ENCODE data around the gene EPHA3.

The EPHA3 gene

DNA sequence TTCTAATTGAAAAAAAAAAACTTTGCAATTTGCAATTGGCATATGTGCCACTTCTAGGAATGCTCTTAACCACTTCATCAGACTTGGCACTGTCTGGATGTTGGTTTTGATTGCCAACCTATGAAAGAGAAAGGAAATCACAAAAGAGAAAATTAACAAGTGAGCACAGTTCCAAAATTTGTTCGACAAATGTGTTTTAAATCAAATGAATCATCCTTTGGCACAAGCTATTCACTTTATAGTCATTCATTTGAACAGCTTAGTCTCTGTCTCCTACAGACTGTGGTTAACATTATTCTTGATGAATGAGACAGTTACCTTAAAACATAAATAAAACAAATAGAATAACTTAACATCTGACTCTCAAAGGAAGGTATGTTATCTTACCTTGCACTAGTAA, 265.0 kb downstream of the EPHA3 start:
- DNase-seq: no peak

DNA sequence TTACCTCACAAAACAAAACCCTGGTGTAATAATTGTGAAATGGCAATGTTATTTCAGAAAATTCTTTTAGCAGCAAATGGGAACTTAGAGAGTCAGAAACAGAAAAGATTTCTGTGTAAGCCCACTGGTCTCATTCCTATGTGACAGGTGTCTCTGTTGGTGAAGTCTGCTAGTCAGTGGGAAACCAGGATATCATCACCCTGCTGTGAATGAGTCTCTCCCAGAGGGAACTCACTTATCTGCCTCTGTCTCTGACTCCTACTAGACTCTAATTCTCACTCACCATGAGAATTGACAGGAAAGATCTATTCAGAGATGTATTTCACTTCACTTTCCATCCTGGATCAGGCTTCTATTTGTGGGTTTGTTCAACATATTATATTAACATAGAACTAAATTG, 266.0 kb downstream of the EPHA3 start:
- no peak for DNase-seq

DNA sequence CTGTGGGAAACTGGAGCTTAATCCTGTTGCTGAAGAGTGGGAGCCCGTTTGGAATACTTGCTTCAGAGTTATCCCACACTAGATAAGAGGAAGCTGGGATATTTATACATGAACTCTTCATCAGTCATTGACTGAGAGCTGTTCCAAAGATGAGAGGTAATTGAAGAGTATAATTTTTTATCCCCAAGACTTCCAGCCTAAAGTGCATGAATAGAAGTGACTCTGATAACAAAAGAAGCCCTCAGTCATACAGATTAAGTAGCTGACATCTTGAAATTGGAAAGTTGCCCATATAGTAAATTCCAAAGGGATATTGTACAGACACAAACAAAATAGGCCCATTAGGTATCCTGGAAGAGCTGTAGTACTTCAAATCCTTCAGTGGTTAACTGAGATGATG, 268.0 kb downstream of the EPHA3 start:
- DNase-seq: no peak

DNA sequence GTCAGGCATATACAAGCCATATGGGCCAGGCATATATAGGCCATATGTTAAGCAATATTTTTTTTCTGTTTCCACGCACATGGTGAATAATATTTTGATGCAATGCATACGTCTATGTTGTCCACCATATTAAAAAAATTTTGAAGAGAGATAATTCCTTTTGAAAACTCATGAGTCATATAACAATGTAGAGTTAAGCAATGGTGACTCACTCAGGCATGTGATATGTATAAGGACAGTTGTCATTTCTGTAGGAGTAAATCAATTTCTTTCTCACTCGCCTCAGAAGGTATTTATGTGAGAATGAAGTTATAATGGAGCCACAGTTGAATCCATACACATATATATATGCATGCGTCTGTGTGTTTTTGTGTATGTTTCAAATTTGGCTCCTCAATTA, 272.6 kb downstream of the EPHA3 start:
- DNase-seq: no peak

DNA sequence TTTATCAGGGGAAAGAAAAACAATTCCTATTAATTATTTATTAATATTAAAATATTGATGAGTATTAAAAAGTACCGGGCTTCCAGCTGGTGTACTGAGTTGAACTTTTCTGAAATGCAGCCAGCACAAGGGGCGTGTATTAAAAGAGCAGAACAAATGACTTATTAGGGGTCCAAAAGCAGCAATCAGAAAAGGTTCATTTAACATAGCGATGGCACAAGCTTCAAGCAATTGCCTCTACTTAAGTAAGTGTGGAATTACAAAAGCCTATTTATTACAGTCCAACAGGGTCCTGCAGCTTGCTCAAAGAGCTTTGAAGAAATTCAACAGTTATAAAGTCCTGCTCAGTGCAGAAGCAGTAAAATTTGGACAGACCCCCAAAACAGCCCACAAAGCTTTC, 285.6 kb downstream of the EPHA3 start:
- no peak for DNase-seq

DNA sequence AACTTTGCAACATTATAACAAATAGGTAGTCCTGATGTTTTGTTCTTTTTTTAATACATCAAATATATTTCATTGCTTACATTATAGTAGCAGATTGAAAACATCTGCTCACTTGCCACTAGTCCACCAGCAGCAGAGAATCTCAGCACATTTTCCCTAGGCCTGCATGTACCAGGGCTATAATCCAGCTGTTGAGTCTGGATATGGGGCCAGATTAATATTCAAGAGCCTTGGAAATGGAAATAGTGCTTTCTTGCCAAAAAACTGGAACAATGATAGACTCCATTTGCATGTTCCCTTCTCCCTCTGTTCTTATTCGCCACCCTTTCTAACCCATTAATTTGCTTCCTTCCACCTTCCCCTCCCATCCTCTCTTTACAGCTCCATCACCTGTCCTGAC, 288.0 kb downstream of the EPHA3 start:
- no peak for DNase-seq

DNA sequence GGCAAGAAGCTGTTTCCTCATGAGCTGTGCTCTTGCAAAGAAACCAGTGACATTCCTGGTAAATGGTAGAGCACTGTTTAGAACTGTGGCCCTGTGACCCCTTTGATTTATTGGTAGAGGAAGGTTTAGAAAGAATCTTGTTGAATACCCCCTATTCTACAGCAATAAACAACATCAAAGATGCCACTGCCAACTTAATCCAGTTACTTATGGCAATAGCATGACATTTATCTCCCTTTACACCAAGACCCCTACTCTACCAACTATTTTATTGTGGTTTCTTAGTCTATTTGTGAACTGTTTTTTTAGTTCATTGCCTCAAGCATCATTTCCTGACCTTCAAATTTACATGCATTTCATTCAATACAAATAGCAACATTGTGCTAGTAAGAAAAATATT, 288.6 kb downstream of the EPHA3 start:
- no peak for DNase-seq

DNA sequence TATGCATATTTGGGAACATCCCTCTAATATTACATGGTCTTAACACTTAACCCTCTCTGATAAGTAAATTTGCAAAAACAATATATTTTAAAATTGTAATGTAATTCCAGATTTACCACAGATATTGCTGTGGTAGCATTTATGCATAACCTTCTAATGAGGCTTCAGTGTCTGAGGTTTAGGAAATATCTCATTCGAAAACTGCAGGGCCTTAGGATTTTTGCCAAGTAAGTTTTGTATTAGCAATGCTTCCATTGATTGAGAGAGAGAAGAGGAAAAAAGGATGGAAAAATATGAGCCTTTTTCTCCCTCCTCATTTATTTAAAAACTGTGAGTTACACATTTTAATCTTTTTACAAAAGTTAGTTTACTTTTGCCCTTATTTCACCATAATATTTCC, 294.6 kb downstream of the EPHA3 start:
- DNase-seq: no peak

DNA sequence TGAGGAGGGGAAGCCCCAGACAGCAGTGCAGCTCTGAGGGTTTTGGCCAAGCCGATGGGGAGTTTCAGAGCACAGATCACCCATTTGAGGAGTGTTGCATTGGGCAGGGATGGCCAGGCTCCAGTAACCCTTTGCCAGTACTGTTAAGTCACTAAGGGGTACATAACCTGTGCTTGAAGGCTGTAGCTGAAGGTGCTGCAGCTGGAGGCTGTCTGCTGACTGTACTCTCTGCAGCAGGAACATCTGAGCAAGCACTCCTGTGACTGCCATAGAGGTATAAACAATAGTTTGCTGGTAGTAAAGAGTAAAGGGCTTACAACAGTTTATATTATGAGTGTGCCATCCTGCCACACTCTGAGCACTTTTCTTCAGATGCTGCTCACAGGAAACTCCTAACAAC, 297.8 kb downstream of the EPHA3 start:
- no peak for DNase-seq

DNA sequence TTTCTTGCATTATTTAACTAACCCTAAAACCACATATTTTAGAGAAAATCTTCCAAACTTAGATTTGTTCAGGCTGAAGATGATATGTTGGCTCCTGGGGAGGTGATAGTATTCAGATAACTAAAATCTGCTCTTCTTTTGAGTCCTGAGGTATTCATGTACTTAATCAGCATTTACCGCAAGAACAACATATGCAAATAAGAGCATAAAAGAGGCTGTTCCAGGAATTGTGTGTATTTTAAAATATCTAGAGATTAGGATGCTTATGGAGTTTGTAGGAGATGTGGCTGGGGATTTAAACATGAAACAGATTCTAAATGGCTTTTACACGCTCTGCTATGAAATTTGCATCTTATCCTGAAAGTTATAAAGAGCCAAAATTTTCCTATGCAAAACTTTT, 298.2 kb downstream of the EPHA3 start:
- no peak for DNase-seq

DNA sequence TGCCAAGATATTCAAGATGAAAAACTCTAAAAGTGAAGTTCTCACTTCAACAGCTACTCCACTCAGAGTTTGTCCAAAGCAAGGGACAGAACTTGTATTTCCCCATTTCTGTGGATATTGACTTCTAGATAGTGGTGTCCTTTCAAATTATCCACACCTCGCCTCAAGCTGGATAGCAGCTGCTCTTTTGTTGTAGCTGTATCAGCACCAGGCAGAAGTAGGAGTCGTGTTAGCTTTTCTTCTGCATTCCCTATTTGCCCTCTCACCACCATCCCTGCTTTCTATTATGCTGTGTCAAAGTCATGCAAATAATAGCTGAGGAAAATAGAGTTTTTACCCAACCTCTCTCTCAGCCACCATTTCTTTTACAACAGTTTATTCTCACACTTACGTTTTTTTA, 303.8 kb downstream of the EPHA3 start:
- DNase-seq: no peak

DNA sequence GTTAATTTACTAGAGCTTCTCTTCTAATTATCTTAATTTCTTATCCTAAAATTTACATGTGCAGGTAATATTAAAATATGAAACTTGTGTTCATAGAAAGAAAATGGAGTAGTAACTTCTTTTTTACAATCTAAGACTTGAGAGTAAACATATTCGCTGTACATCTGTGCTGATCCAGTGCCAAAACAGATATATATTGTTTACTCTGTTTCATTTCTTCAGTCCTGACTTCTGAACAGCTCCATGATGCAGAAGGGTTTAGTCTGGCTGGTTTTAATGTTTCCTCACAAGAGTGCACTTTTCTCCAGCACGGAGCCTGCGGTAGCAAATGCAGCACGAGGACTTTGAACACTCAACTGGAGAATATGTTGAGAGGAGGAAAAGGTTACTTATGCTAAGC, 306.8 kb downstream of the EPHA3 start:
- no peak for DNase-seq

DNA sequence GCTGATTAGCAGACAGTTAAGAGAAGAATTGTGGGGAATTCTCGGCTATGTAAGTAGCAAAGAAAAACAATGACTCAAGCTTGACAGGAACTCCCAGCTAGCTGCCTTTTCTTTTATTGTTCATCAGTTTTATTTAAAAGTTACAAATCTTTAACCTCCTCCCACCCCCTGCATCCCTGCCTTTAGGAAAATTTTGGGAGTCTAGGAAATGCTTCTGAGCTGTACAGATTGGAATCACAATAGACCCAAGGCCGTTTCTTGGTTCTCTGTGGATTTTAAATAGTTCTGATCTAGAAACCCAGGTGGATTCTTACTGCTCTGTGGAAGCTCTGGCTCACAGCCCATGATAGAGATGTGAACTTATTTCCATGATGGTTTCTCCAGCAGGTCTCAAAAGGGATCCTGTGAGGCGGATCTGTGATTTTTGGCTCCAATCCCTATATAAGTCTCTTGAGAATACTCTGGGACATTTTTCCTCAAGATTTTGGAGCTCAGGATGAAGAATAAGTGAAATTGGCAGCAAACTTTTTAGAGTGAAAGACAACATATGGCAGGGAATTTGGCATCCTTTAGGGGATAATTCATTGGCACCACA, 312.3 kb downstream of the EPHA3 start:
- DNase-seq: no peak

DNA sequence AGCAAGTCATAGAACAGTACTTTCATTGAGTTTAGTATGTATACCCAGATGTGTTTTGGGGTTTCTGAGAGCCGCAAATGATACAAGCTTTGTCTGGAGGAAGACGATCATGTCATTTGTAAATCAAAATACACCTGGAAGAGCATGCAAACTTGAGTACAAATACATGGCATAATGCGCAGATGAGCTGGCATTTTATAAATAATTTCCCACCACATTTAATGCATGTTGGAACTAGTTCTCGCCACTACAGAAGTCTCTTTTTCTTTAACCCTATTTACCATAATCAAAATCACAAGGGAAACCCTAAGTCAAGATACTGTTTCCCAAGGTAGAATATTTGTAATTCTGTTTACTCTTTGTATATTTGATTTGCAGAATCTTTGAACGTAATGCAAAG, 318.6 kb downstream of the EPHA3 start:
- no peak for DNase-seq

DNA sequence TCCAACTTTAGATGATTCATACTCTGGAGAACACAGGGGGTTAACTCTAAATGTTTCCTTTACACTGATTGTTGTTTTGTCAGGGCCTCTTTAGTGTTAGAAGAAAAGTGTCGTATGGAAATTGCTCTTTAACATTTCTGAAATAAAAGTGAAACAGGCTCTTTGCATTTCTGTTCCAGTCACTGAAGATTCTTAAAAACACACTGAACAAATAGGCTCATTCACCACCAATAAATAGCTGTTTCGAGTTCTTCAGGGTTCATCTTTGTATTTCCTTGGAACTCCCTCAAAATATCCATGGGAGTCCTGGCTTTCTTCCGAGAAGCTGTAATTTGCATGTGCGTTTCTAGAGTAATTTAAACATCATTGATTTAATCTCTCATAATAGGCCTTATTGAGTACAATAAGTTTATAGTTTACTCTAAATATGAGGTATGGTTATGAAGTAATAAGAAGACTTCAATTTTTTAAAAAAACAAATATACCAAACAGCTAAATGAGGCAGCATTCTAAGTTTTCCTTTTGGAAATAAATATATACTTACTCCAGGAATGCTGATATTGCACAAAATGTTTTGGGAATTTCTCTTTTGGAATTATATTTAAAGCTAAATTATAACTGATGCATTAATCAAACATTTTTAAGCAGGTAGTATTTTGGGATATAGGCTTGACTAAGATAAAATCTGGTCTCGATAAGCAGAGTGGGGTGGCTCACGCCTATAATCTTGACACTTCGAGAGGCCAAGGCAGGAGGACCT, 327.4 kb downstream of the EPHA3 start:
- no peak for DNase-seq

DNA sequence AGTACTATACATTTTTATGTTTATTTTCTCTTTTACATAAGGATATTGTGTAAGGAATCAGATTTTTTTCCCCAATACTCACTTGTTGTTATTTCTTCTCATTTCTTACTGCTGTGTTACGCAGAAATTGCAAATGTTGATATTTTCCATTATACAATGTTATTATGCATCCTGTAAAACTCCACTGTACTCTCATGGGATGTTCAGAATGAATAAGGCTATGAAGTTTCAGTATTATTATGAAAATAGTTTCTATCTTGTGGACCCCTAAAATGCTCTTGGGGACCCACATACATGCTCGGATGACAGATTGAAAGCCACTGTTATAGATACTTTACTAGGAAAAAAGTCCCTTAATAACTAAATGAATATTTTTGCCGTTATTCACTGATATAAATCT, 329.4 kb downstream of the EPHA3 start:
- DNase-seq: no peak

DNA sequence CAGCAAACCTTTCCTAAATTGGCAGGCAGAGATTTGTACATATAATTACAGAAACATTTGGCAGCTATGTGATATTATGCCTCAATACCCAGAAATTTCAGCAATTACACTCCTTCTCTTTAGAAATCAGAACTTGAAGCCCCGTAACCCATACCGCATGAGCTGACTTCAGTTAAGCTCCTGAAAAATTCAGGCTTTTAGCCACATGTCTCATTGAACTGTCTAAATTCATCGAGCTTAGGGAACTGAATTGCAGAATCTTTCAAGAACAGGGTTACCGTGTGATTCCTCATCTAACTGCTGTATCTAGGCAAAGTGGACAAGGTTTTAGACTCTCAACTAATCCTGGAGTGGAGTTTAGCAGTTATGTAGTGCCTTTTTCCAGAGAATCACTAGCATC, 333.0 kb downstream of the EPHA3 start:
- DNase-seq: no peak

DNA sequence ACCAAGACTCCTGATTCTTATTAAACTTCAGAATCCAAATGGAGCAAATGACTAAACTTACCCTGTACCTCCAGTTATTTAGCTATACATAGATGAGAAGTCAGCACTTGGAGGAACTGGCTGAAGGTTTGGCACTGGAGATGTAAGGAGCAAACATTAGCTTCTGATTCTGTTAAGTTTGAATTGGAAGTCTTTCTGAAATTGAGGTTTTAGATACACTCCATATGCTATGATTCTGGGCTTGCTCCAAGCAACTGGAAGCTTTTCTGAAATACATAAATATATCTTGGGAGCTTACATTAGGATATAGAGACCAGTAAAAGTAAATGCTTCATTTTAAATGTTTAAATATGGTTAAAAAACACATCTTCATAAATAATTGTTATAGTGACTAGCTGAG, 333.7 kb downstream of the EPHA3 start:
- DNase-seq: no peak

DNA sequence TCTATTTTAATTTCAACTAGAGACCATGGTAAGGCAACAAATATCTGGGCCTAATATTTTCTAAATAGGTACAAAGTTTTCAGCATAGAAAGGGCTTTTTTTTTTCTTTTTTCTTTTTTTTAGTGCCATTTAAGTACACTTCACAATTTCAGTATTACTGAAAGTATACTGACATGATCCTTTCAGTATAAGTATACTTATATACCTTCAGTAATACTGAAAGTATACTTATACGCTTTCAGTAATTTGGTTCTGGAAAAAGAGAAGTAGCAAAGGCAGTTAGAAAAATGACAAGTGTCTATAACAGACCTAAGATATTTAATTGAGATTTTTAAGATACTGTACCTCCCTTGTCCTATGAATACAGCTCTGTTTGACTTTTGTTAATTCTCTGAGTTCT, 339.2 kb downstream of the EPHA3 start:
- DNase-seq: no peak

DNA sequence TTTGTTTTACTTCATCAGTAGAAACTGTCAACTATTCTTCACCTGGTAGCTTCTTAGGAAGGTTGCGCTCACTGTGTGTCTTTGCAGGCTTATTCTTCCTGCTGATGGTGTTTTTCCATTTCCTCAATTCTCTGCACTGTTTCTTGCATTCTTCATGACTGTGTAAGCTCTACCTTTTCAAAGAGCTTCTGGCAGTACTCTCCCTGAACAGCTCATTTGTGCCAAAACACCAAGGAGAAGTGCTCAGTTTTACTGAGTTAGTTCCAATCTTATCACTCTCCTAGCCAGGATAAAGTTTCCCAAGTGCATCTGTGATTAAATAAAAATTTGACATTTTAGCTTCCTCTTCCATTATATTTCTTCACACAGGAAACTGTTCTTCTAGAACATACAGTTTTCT, 339.8 kb downstream of the EPHA3 start:
- no peak for DNase-seq

DNA sequence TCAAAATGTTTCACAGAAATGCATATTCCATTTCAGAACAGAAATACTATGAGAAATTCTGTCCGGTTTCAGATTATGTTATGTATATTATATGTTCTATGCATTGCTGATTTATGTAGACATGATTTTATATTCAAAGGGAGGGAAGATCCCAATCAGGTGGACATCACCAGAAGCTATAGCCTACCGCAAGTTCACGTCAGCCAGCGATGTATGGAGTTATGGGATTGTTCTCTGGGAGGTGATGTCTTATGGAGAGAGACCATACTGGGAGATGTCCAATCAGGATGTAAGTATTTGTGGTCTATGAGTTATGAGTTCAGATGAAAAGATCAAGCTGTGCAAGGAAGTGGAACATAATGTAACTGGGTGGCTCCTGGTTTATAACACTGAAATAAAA, 341.7 kb downstream of the EPHA3 start:
- DNase-seq: no peak

DNA sequence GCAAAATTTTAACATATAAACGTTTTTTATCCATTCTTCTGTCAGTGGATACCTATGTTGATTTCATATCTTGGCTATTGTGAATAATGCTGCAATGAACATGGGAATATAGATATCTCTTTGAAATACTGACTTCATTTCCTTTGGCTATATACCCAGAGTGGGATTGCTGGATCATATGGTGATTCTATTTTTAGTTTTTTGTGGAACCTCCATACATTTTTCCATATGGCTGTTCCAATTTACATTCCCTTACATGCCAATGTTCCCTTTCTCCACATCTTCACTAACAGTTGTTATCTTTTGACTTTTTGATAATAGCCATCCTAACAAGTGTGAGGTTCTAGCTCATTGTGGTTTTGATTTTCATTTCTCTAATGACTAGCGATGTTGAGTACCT, 344.6 kb downstream of the EPHA3 start:
- no peak for DNase-seq

DNA sequence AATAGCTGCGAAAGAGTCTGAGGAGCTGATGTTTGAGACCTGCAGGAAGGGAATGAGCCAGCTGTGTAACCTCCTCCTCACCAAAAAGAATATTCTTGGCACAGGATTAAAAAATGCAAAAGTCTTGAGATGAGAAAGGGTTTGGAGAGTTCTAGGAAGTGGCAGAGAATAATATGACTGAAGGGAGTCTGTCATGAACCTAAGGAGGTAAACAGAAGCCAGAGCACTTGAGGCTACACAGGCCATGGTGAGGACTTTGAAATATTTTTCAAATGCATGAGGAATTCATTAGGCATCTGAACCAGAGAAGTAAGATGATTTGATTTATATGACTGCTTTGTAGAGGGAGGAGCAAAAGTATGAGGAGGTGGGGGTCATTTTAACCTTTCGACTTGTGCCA, 347.8 kb downstream of the EPHA3 start:
- DNase-seq: no peak

DNA sequence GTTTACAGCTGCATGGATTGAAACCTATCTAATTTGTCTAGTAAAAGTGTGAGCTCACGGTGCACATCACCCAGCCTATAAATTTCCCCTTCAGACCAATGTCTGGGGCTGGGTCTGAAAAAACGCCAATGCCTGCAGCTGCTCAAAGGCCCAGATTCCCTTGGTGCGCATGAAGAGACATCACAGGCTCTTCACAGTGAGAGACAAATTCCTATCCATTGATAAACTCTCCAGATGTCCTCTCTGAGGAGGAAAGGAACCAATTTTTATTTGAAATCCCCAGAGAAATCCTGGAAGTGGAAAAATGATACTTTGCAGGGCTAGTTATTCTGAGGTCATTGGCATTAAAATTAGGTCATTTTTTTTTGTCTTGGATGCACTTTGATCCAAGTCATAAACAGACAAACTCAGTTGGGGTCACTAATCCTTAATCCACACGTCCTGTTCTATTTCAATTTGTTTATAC, 360.5 kb downstream of the EPHA3 start:
- DNase-seq: no peak

DNA sequence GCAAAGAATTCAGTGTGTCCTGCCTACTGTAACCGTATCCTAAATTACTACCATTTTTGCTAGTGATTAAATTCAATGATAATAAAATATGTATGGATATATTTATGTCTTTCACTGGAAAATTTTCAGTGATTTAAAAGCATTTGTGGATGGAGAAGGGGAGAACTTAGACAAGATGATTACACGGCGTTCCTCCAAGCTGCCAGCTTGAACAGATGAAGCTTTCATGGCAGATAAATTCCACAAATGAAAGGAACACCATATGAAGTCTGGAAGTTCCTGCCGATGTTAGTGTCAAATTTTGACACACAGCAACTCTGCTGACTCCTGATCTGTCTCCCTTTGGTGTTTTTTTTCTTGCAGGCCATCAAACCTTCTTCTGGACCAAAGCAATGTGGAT, 364.7 kb downstream of the EPHA3 start:
- no peak for DNase-seq

Data from activated naive CD4-positive, alpha-beta T cell treated with anti-CD3 and anti-CD28 coated beads, Interleukin-2, amount 50 U/mL, for 16 hours (primary cell).